Measurements from ENCODE around the gene SS18.
"Not testable (repeated sequence)": the region's sequence is repeated elsewhere in the genome, so short reads cannot be mapped to it uniquely, and the experiment has no call there.

Gene SS18, protein sequence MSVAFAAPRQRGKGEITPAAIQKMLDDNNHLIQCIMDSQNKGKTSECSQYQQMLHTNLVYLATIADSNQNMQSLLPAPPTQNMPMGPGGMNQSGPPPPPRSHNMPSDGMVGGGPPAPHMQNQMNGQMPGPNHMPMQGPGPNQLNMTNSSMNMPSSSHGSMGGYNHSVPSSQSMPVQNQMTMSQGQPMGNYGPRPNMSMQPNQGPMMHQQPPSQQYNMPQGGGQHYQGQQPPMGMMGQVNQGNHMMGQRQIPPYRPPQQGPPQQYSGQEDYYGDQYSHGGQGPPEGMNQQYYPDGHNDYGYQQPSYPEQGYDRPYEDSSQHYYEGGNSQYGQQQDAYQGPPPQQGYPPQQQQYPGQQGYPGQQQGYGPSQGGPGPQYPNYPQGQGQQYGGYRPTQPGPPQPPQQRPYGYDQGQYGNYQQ

DNA sequence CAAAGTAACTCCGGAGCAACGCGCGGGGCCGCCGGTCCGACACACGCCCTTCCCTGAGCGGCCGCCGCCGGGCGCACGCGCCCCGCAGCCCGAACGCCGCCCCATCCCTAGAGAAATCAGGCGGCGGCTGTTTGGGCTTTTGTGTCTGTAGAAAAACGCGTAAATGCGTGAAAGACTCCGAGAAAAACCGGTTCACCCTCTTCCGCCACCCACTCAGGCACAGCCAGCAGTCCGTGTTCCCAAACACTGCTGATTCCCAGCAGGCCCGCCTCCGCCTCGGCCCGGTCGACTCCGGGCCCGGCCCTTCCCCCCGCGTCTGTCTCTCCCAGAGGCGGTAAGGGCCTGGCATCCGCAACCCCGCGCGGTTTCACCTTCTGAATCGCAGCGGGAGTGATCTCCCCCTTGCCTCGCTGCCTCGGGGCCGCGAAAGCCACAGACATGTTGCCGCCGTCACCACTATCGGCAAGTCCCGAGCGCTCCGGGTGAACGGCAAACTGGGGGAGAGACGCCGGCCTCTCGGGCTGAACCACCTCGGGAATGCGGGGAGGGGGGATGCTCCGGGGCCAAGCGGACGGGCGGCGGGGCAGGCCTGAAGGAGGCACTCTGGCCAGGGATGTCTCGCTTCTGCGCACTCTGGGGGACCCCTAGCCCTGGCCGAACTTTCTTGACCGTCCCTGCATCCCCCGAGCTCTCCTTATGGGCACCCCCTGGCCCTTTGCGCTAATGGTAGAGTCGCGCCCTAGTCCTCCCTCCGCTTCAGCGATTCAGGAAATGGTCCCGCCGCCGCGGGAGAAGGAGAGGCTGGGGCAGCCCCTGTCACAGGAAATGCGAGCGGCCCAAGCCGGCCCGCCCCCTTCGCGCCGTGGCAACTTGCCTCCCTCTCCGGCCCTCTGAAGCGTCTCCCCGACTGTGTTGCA is at the start of gene SS18:
TSS of gene SS18 (minus strand) at position 484 of the 917 bp plus-strand sequence. CDS start at position 440, 44 bp downstream.
- peak; percentile 75 to 84 for DNase-seq (ENCODE audit: low read depth in 2 of 2, low spot score in 1 of 2)

DNA sequence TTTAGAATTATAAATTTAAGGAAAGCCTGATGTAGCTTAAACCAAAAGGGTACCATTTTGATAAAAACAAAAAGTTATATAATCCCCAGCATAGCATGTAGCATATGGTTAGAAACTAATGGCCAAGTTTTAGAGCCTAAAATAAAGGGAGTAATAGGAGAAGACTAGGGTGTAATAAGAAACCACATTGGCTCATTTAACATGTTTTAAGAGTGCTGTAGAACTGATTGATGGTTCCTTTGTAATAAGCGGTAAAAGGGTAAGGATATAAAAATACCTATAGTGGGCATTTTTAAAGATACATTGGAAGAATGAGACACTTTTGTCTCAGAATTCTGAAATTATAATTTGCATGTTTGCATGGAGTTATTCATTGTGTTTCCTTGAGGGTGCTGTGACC is 45.1 kb upstream of the SS18 start:
- no peak for DNase-seq (ENCODE audit: low read depth in 2 of 2, low spot score in 1 of 2)

DNA sequence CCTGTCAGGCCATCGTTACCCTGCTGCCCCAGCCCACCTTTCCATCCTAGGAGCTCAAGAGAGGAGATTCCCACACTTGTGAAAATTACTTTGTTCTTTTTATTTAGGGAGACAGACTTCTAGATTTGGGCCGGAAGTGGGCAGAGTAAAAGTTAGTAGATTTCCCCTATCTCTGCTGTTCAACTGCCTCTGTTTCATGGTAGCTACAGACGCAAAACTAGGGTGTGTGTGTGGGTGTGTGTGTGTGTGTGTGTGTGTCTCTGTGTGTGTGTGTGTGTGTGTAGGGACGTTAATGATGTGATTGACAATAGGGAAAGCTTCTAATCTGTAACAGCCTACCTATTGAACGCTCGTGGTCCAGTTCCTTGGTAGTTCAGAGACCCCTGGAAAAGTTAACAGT is 43.7 kb upstream of the SS18 start:
- no peak for DNase-seq (ENCODE audit: low read depth in 2 of 2, low spot score in 1 of 2)

DNA sequence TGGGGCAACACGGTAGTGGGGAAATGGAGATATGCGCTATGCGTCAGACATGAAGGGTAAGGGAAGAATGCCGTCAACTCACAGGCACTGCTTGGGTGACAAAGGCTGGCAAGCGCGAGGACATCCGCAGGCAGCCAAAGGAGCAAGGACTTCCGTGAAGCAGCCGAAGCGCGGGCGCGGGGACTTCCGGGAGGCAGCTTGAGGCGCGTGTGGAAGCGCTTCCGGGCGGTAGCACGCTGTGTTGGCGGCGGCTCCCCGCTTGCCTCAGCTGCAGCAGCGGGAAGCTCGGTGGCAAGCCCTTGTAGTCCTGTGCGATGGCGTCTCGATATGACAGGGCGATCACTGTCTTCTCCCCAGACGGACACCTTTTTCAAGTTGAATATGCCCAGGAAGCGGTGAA is 43.2 kb upstream of the SS18 start, which contains the start of gene PSMA8:
TSS of gene PSMA8 (plus strand) at position 218 of the 400 bp plus-strand sequence. CDS start at position 315, 97 bp downstream.
- DNase-seq (ENCODE audit: low read depth in 2 of 2, low spot score in 1 of 2): peak; percentile 6 to 12

DNA sequence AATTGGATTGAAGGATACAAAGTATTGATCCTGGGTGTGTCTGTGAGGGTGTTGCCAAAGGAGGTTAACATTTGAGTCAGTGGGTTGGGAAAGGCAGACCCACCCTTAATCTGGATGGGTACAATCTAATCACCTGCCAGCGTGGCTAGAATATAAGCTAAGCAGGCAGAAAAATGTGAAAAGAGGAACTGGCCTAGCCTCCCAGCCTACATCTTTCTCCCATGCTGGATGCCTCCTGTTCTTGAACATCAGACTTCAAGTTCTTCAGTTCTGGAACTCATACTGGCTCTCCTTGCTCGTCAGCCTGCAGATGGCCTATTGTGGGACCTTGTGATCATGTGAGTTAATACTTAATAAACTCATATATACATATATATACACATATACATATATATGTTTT is 37.8 kb upstream of the SS18 start:
- not testable (repeated sequence) for DNase-seq (ENCODE audit: low read depth in 2 of 2, low spot score in 1 of 2)

DNA sequence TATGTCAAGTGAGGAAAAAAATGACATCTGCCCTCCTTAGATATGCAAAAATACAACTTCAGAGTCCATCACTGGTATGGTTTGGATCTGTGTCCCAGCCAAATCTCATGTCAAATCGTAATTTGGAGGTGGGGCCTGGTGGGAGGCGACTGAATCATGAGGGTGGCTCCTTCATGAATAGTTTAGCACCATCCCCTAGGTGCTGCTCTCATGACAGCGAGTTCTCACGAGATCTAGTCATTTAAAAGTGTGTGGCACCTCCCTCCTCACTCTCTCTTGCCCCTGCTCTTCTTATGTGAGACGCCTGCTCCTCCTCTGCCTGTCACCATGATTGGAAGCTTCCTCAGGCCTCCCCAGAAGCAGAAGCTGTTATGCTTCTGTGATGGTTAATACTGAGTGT is 37.4 kb upstream of the SS18 start:
- no peak for DNase-seq (ENCODE audit: low read depth in 2 of 2, low spot score in 1 of 2)

DNA sequence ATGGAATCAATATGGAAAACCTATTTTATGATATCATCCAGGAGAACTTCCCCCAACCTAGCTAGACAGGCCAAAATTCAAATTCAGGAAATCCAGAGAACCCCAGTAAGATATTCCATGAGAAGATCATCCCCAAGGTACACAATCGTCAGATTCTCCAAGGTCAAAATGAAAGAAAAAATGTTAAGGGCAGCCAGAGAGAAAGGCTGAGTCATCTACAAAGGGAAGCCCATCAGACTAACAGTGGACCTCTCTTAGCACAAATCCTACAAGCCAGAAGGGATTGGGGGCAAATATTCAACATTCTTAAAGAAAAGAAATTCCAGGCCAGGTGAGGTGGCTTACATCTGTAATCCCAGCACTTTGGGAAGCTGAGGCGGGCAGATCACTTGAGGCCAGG is 31.6 kb upstream of the SS18 start:
- not testable (repeated sequence) for DNase-seq (ENCODE audit: low read depth in 2 of 2, low spot score in 1 of 2)

DNA sequence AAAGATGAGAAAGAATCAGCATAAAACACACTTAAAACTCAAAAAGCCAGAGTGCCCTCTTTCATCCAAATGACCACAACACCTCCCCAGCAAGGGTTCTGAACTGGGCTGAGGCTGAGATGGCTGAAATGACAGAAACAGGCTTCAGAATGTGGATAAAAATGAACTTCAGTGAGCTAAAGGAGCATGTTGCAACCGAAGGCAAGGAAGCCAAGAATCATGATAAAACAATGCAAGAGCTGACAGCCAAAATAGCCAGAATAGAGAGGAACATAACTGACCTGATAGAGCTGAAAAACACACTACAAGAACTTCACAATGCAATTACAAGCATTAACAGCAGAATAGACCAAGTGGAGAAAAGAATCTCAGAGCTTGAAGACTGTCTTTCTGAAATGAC is 31.1 kb upstream of the SS18 start:
- no peak for DNase-seq (ENCODE audit: low read depth in 2 of 2, low spot score in 1 of 2)

DNA sequence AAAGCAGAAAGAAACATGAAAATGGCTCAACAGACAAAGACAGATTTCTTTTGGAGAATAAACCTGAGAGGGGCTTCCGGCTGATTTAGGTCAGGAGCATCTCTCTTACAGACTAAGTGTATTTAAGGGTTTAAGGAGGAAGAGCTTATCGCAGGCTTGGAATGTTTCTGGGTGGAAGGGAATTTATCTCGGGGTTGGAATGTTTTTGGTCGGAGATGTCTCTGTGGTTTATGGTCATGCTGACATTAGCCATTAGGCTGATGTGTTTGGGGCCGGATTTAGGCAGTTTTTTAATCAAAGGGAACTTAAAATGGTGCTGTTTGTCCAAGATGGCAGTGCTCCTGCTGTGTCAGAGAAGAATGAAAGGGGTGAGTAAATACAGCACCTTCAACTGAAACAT is 28.8 kb upstream of the SS18 start:
- DNase-seq (ENCODE audit: low read depth in 2 of 2, low spot score in 1 of 2): no peak

DNA sequence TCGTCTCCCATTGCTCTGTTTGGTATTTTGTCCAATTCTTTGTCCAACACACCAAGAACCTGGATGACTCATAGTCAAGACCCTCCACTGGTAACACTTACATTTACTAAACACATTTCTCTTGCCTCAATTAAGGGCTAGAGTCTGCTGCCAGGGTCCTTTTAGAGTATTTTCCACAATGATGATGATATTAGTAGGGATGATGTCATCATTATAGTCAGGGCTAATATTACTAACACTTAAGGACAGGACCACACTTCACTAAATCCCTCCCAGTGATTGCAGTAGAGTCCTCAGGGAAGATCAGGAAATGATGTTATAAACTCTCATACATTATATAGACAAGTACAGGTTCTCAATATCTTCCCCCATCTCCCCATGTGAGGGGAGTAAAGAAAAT is 13.6 kb upstream of the SS18 start:
- no peak for DNase-seq (ENCODE audit: low read depth in 2 of 2, low spot score in 1 of 2)

DNA sequence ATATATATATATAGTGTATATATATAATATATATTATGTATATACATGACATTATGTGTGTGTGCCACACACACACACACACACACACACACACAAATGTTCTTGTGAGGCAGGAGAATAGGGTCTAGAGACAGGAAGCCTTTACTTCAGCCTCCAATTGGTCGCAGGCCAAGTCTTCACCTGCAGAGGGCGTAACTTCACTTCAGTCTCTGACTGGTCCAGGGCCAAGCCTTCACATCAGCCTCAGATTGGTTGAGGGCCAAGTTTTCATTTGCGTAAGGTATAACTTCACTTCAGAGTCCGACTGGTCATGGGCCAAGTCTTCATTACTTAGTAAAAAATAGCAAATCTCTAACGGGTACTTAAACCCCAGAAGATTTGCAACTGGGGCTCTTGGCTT is 13.2 kb upstream of the SS18 start:
- DNase-seq (ENCODE audit: low read depth in 2 of 2, low spot score in 1 of 2): no peak

DNA sequence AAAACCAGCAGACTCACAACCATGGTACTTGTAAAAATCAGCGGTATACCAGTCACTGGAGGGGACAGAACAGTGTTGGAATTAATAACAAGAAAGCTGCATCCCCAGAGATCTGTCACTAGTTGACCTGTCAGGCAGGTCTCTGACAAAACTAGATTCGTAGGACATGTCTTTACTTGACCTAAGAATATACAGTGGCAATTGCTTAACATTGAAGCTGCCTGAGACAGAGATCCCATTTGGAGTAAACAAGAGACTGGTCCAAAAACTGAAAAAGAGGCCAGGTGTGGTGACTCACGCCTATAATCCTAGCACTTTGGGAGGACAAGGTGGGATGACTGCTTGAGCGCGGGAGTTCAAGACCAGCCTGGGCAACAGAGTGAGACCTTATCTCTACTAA is 7.2 kb upstream of the SS18 start:
- DNase-seq (ENCODE audit: low read depth in 2 of 2, low spot score in 1 of 2): no peak

DNA sequence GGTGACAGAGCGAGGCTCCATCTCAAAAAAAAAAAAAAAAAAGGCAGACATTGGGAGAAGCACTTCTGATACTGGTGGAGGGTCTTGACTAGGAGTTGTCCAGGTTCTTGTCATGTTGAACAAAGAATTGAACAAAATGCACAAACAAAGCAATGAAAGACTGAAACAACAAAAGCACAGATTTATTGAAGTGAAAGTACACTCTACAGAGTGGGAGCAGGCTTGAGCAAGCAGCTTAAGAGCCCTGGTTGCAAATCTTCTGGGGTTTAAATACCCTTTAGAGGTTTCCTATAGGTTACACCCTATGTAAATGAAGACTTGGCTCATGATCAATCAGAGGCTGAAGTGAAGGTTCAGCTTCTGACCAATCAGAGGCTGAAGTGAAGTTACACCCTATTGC is 6.4 kb upstream of the SS18 start:
- no peak for DNase-seq (ENCODE audit: low read depth in 2 of 2, low spot score in 1 of 2)

DNA sequence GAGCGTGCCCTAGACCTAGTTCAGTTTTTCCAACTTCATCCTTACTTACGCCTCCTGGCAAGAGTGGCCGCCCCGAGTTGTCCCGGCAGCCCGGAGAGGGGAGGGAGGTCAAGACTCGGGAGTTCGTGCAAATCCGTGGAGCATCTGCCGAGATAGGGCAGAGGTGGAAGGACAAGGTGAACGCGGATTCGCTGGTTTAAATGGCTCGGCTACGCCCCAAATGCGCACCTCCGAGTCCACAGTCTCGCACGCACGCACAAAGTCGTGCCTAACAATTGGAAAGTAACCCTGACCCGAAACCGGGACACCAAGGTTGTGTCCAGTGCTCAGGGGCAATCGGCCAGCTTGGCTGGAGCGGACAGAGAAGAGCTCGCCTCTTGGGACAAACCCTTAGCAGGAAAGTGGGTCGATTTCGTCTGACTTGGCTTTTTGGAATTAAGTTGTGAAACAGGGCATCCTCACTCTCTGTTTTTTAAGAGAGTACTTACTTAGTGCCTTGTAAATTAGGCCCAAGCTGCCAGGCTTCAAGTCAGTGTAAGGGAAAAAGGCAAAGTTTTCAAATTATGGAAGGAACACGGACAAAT is 726 bp upstream of the SS18 start:
- no peak for DNase-seq (ENCODE audit: low read depth in 2 of 2, low spot score in 1 of 2)

DNA sequence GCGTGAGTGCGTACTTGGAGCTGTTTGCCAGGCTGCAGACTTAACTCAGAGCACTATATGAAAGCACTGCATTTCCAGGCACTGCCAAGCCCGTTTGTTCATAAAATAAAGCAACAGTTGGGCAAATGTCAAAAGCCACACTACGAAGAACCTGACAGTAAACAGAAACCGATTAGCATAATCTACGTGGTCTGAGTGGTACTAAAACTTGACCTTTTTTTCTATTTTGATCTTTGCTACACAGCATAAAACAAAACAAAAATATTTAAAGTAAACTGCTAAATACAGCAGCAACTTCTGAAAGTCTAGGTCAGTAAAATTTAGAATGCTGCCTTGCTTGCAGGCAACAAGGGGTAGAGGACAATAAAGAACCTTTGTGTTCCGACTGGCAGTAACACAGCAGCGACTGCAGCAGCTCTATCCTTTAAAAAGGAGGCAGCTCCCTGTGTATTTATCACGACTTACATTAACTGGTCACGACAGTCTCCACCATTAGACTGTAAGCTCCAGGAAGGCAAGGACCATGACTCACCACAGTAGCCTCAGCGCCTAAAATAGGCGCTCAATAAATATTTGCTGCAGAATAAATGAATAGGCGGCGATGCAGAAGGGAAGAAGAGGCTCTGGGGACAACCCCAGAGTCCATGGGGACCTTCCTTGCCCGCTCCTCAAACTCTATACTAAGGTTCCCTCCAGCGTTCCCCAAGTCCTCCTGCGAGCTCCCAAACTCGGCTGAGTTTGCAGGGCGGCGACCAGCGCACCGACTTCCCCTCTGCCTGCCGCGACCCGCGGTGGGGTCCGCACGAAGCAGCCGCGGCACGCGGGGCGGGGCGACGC is 902 bp downstream of the SS18 start:
- DNase-seq (ENCODE audit: low read depth in 2 of 2, low spot score in 1 of 2): no peak

DNA sequence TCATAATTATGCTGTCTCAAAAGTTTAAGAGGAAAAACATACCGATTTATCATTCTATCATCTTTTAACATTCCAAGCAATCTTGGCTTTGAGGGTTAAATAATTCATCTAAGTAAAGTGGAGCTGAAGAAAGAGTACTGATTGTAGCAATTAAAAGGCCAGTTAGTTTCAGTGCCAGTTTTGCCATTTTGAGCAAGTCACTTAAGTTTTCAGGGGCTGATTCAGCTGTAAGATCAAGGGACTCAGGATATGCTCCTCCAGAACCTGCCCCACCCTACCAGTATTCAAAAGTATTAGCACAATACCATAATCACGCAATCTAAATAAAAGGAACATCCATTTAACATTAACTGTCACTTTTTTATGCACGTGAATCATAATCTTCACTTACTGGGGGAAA is 1.9 kb downstream of the SS18 start:
- DNase-seq (ENCODE audit: low read depth in 2 of 2, low spot score in 1 of 2): no peak

DNA sequence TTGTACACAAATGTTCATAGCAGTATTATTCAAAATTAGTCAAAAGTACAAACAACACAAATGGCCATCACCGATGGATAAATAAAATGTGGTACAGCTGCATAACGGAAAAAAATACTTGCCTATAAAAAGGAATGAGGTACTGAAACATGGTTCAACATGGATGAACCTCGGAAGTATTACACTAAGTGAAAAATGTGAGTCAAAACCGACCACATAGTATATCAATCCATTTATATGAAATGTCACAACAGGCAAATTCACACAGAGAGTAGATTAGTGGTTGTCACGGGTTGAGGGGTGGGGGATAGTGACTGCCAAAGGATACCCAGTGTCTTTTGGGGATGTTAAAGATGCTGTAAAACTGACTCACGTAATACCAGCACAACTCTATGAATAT is 3.5 kb downstream of the SS18 start:
- no peak for DNase-seq (ENCODE audit: low read depth in 2 of 2, low spot score in 1 of 2)

DNA sequence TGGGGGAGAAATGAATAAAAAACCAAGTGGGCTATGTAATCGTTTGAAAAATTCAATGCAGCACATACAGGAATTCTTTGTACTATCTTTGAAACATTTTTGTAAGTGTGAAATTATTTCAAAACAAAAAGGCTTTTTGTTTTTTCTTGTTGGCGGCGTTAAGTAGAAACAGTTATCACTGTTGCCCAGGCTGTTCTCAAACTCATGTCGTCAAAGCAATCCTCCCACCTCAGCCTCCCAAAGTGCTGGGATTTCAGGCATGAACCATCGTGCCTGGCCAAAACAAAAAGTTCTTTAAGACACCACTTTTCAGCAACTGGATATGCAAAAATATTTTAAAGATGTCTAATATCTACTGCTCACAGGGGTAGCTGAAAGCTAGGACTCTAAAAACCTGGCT is 5.4 kb downstream of the SS18 start:
- no peak for DNase-seq (ENCODE audit: low read depth in 2 of 2, low spot score in 1 of 2)

DNA sequence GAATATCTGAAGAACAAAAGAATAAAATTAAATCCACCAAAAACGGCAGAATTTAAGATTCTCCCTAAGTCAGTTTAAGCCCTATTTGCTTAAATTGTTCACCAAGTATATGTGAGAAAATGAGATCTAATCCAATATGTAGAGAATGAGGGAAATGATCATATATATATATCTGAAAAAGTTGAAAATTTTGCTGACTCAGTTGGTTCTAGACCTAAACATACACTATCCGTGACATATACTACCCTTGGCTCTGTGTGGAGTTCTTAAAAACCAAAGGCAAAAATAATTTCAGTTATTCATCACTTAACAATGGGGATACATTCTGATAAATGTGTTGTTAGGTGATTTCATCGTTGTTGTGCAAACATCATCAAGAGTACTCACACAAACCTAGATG is 7.3 kb downstream of the SS18 start:
- no peak for DNase-seq (ENCODE audit: low read depth in 2 of 2, low spot score in 1 of 2)

DNA sequence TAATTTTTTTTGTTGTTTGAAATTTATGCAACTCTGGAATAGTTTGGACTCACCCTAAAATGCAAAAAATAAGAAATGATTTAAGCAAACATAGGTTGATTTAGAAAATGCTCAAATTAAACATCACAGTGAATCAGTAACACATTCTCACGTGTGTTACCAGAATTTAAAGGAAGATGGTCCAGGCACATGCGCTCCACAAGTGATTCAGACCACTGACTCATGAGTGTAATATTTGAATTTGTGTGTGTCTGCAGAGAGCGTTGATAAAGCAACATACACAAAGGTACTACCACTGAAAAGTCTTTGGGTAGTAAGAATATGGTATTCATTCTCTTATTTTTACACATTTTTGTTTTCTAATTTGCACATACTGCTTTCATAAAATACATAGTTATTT is 7.9 kb downstream of the SS18 start:
- DNase-seq (ENCODE audit: low read depth in 2 of 2, low spot score in 1 of 2): no peak

DNA sequence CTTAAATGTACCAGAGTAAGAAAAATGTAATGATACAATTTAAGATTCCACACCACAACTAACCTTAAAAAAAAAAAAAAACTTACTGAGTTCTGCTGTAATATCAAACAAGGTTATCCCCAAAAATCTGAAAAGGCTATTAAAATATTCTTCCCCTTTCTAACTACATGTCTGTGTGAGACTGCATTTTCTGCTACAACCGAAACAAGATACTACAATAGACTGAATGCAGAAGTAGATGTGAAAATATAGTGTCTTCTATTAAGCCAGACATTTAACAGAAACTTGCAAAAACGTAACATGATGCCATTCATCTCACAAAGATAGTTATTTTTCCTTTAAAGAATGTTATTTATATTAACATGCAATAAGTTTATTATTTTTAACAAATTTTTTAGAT is 16.2 kb downstream of the SS18 start:
- no peak for DNase-seq (ENCODE audit: low read depth in 2 of 2, low spot score in 1 of 2)
